A673 (cell line): Measurements from ENCODE around the gene EGFR. TPM values are rescaled to one million over a fixed set of nuclear protein-coding genes. Genes with fewer than 3 reads are reported as not detected.

Source experiments
- BruUV-seq: library from RNA; stranded (reverse); fragments of 400-500 nt; replicated peaks from 2 replicates; lab custom pipeline; 2021; lab: Mats Ljungman, UMichigan
- CTCF ChIA-PET: fragments of 300-600 bp; sonication (Branson Sonifier 250); formaldehyde crosslinking; loops from one replicate; lab custom pipeline; 2022; ENCODE audit warnings: antibody characterized with exemption; lab: Charles Lee
- POLR2A ChIA-PET: fragments of 300-600 bp; sonication (Branson Sonifier 250); formaldehyde crosslinking; loops from one replicate; lab custom pipeline; 2022; ENCODE audit warnings: antibody characterized with exemption; ENCODE audit not compliant: low non-redundant PET; lab: Charles Lee
- DNase-seq: peaks from one replicate; pipeline ENCODE4 v3.0.0-alpha.2; 2015; ENCODE audit warnings: low spot score
- H3K27ac ChIP-seq: fragments of 200-600 bp; sonication (generic); 2 replicates; pipeline ENCODE4 v1.5.1; 2016; ENCODE audit warnings: mixed run types, low read depth, mild to moderate bottlenecking, mixed read lengths, antibody characterized with exemption, low read length; ENCODE audit not compliant: poor library complexity, severe bottlenecking
- H3K27me3 ChIP-seq: fragments of 200-600 bp; sonication (generic); replicated peaks from 2 replicates; pipeline ENCODE4 v1.6.1; 2017; ENCODE audit warnings: mixed run types, low read depth, mild to moderate bottlenecking, mixed read lengths, antibody characterized with exemption, low read length; ENCODE audit not compliant: insufficient read depth, poor library complexity
- H3K36me3 ChIP-seq: fragments of 200-600 bp; sonication (generic); 2 replicates; pipeline ENCODE4 v1.6.1; 2016; ENCODE audit warnings: mixed run types, mild to moderate bottlenecking, mixed read lengths, antibody characterized with exemption, low read length; ENCODE audit not compliant: insufficient read depth, poor library complexity, severe bottlenecking
- H3K4me1 ChIP-seq: fragments of 200-600 bp; sonication (generic); 2 replicates; pipeline ENCODE4 v1.6.1; 2017; ENCODE audit warnings: mixed run types, mild to moderate bottlenecking, mixed read lengths, antibody characterized with exemption, low read length; ENCODE audit not compliant: insufficient read depth, poor library complexity, severe bottlenecking
- H3K4me3 ChIP-seq: fragments of 200-600 bp; sonication (generic); 2 replicates; pipeline ENCODE4 v1.5.1; 2016; ENCODE audit warnings: low read depth, mixed run types, mild to moderate bottlenecking, mixed read lengths, low read length; ENCODE audit not compliant: poor library complexity, severe bottlenecking
- H3K9me3 ChIP-seq: fragments of 200-600 bp; sonication (generic); 2 replicates; pipeline ENCODE4 v1.6.1; 2016; ENCODE audit warnings: mixed run types, low read depth, mild to moderate bottlenecking, mixed read lengths, antibody characterized with exemption, low read length; ENCODE audit not compliant: poor library complexity, severe bottlenecking
- CTCF ChIP-seq: fragments of 300-800, 200-600 bp; sonication (generic); conservative IDR thresholded peaks from 2 replicates; pipeline ENCODE4 v1.5.1; 2017; ENCODE audit warnings: low read depth, mild to moderate bottlenecking, antibody characterized with exemption, low read length, moderate library complexity, mixed read lengths
- EZH2 ChIP-seq: fragments of 200-600 bp; sonication (generic); IDR thresholded peaks from 2 replicates; pipeline ENCODE4 v1.6.1; 2017; ENCODE audit warnings: borderline replicate concordance, low read depth, mild to moderate bottlenecking, mixed read lengths, antibody characterized with exemption, low read length; ENCODE audit not compliant: poor library complexity, severe bottlenecking
- intact Hi-C: fragments of 100-400 bp; cut with micrococcal nuclease; formaldehyde crosslinking; loops from one replicate; pipeline ENCODE4 v1.10.0; 2022; ENCODE audit not compliant: unreplicated experiment
- total RNA-seq: library from RNA; stranded (reverse); gene quantifications from 2 replicates; pipeline ENCODE4 v1.2.3, GENCODE V29; 2021

The EGFR gene
- total RNA-seq, 1 experiment from 2014 or later, result 0.84 TPM

- no peak for TF ChIP-seq CTCF
- TF ChIP-seq EZH2, result no peak
- POLR2A ChIA-PET, result no interaction called here
- Histone ChIP-seq H3K9me3 (no peaks in the 10 kb centered on the region), H3K27me3 (no peaks in the 10 kb centered on the region), H3K27ac (no peak overlapping the region), H3K4me3 (no peak overlapping the region), H3K36me3 (no peaks in the 10 kb centered on the region), H3K4me1 (no peaks in the 10 kb centered on the region)
- no TSS peak for BruUV-seq
- CTCF ChIA-PET, result no interaction called here
- intact Hi-C loops, result no loop called here
- DNase-seq, result no peak
These were observed 90.0 kb downstream of the EGFR start for GRCh38 chr7:55108818-55109217.

- H3K27me3 ChIP-seq, result no peaks in the 10 kb centered on the region
- no peaks in the 10 kb centered on the region for H3K4me1 ChIP-seq
- ChIA-PET POLR2A (no interaction called here), CTCF (no interaction called here)
- no peaks in the 10 kb centered on the region for H3K9me3 ChIP-seq
- no peak overlapping the region for H3K4me3 ChIP-seq
- H3K27ac ChIP-seq, result no peak overlapping the region
- BruUV-seq, result no TSS peak
- intact Hi-C loops, result no loop called here
- no peak for DNase-seq
- H3K36me3 ChIP-seq, result no peaks in the 10 kb centered on the region
- TF ChIP-seq EZH2 (no peak), CTCF (no peak)
These were observed 90.8 kb downstream of the EGFR start for GRCh38 chr7:55109404-55110167.

- BruUV-seq, result no TSS peak
- intact Hi-C loops, result no loop called here
- ChIA-PET CTCF (no interaction called here), POLR2A (no interaction called here)
- DNase-seq, result no peak
- Histone ChIP-seq H3K4me3 (no peak overlapping the region), H3K36me3 (no peaks in the 10 kb centered on the region), H3K27me3 (no peaks in the 10 kb centered on the region), H3K27ac (no peak overlapping the region), H3K9me3 (no peaks in the 10 kb centered on the region), H3K4me1 (no peaks in the 10 kb centered on the region)
- TF ChIP-seq EZH2 (no peak), CTCF (no peak)
These were observed 91.6 kb downstream of the EGFR start for GRCh38 chr7:55110282-55110992.
